DOHH2 (cell line): Measurements from ENCODE around the gene FOXA1.

ENCODE experiments used
- H3F3A ChIP-seq: fragments of 200-600 bp; sonication (generic), shearing (Covaris generic); 2 replicates; pipeline ENCODE4 v1.6.0; 2016; ENCODE audit warnings: antibody characterized with exemption, mild to moderate bottlenecking; ENCODE audit not compliant: control insufficient read depth, insufficient read depth
- H3K27ac ChIP-seq: fragments of 200-600 bp; sonication (generic); 2 replicates; pipeline ENCODE4 v1.5.1; 2014; ENCODE audit warnings: low read depth, mild to moderate bottlenecking, low read length, moderate library complexity
- H3K27me3 ChIP-seq: fragments of 200-600 bp; sonication (generic); 2 replicates; pipeline ENCODE4 v1.6.1; 2014; ENCODE audit warnings: mild to moderate bottlenecking, low read length, mixed read lengths; ENCODE audit not compliant: control insufficient read depth
- H3K36me3 ChIP-seq: fragments of 200-600 bp; sonication (generic); 2 replicates; pipeline ENCODE4 v1.6.1; 2014; ENCODE audit warnings: mild to moderate bottlenecking, low read length, moderate library complexity, mixed read lengths; ENCODE audit not compliant: control insufficient read depth
- H3K4me1 ChIP-seq: fragments of 200-600 bp; sonication (generic); 2 replicates; pipeline ENCODE4 v1.6.1; 2014; ENCODE audit warnings: mild to moderate bottlenecking, low read length, mixed read lengths; ENCODE audit not compliant: control insufficient read depth
- H3K4me2 ChIP-seq: fragments of 200-600 bp; sonication (generic); 2 replicates; pipeline ENCODE4 v1.6.0; 2014; ENCODE audit warnings: mild to moderate bottlenecking, low read length, moderate library complexity
- H3K4me3 ChIP-seq: fragments of 200-600 bp; sonication (generic); 2 replicates; pipeline ENCODE4 v1.5.1; 2014; ENCODE audit warnings: mild to moderate bottlenecking, low read length, mixed read lengths
- H3K79me2 ChIP-seq: fragments of 200-600 bp; sonication (generic); 2 replicates; pipeline ENCODE4 v1.6.1; 2014; ENCODE audit warnings: mild to moderate bottlenecking, low read length, mixed read lengths; ENCODE audit not compliant: control insufficient read depth
- H3K9me2 ChIP-seq: fragments of 200-600 bp; sonication (generic); replicated peaks from 2 replicates; pipeline ENCODE4 v1.6.1; 2014; ENCODE audit warnings: mild to moderate bottlenecking, low read length, mixed read lengths; ENCODE audit not compliant: control insufficient read depth
- H3K9me3 ChIP-seq: fragments of 200-600 bp; sonication (generic); 2 replicates; pipeline ENCODE4 v1.6.1; 2014; ENCODE audit warnings: antibody characterized with exemption, low read length, mixed read lengths; ENCODE audit not compliant: control insufficient read depth, insufficient read depth
- H4K20me1 ChIP-seq: fragments of 200-600 bp; sonication (generic); 2 replicates; pipeline ENCODE4 v1.6.0; 2014; ENCODE audit warnings: low read depth, mild to moderate bottlenecking, antibody characterized with exemption, low read length, moderate library complexity; ENCODE audit not compliant: control insufficient read depth, insufficient read depth
- CTCF ChIP-seq: fragments of 200-600 bp; sonication (generic); IDR thresholded peaks from one replicate; pipeline ENCODE4 v1.5.1; 2014; ENCODE audit warnings: antibody characterized with exemption, mild to moderate bottlenecking, low read depth, low read length; ENCODE audit not compliant: poor library complexity, severe bottlenecking
- EZH2phosphoT487 ChIP-seq: fragments of 200-600 bp; sonication (generic); IDR thresholded peaks from 2 replicates; pipeline ENCODE4 v1.6.1; 2017; ENCODE audit warnings: borderline replicate concordance, mild to moderate bottlenecking, antibody characterized with exemption, low read length, moderate library complexity, mixed read lengths

The FOXA1 gene

GRCh38 chr14:37602605-37603453 is 7.8 kb upstream of the FOXA1 start:
- no peaks in the 10 kb centered on the region for H3K27me3 ChIP-seq
- no peak overlapping the region for H3K27ac ChIP-seq
- H3K4me1 ChIP-seq = no peaks in the 10 kb centered on the region
- H3K79me2 ChIP-seq = no peaks in the 10 kb centered on the region
- no peak overlapping the region for H3K4me3 ChIP-seq
- H3K9me3 ChIP-seq = peaks cover 8% of the 10 kb centered on the region; the same call in 1 of the 2 replicates
- TF ChIP-seq CTCF = no peak
- no peak for TF ChIP-seq EZH2phosphoT487
- H3K9me2 ChIP-seq = no peaks in the 10 kb centered on the region
- H3K4me2 ChIP-seq = no peak overlapping the region
- H3K36me3 ChIP-seq = no peaks in the 10 kb centered on the region
- no peaks in the 10 kb centered on the region for H4K20me1 ChIP-seq
- H3F3A ChIP-seq = no peaks in the 10 kb centered on the region

- Histone ChIP-seq H3K36me3 (no peaks in the 10 kb centered on the region), H3K4me3 (no peak overlapping the region), H3K9me2 (no peaks in the 10 kb centered on the region), H3K27me3 (no peaks in the 10 kb centered on the region), H3K27ac (no peak overlapping the region), H3K79me2 (no peaks in the 10 kb centered on the region), H3K4me2 (no peak overlapping the region), H4K20me1 (no peaks in the 10 kb centered on the region), H3F3A (no peaks in the 10 kb centered on the region), H3K4me1 (no peaks in the 10 kb centered on the region), H3K9me3 (peaks cover 10% of the 10 kb centered on the region; the same call in 1 of the 2 replicates)
- TF ChIP-seq CTCF (no peak), EZH2phosphoT487 (no peak)
These were observed 6.8 kb upstream of the FOXA1 start for GRCh38 chr14:37601865-37602264.

GRCh38 chr14:37600880-37601741 is 6.1 kb upstream of the FOXA1 start:
- no peaks in the 10 kb centered on the region; the same call in 1 of the 2 replicates for H3K79me2 ChIP-seq
- no peaks in the 10 kb centered on the region for H3K27me3 ChIP-seq
- H3K36me3 ChIP-seq = no peaks in the 10 kb centered on the region
- no peaks in the 10 kb centered on the region for H4K20me1 ChIP-seq
- no peak overlapping the region for H3K4me2 ChIP-seq
- peaks cover 14% of the 10 kb centered on the region; the same call in 1 of the 2 replicates for H3K9me3 ChIP-seq
- H3K27ac ChIP-seq = no peak overlapping the region
- no peaks in the 10 kb centered on the region for H3K9me2 ChIP-seq
- no peaks in the 10 kb centered on the region for H3F3A ChIP-seq
- no peak overlapping the region for H3K4me3 ChIP-seq
- H3K4me1 ChIP-seq = no peaks in the 10 kb centered on the region
- no peak for TF ChIP-seq CTCF
- no peak for TF ChIP-seq EZH2phosphoT487
